AG20443 (cell line): ENCODE measurements around the gene HSP90B1.

Experiments used
- DNase-seq: peaks from one replicate; pipeline ENCODE4 v3.0.0; 2012; ENCODE audit warnings: low spot score, mixed read lengths

Gene HSP90B1

GRCh38 chr12:103930034-103930786 is at the start of gene HSP90B1:
HSP90B1 (plus strand) TSS chr12:103930410; CDS start chr12:103930516, 106 bp downstream.
- peak; percentile 99 for DNase-seq

GRCh38 chr12:103881261-103881660 is 48.9 kb upstream of the HSP90B1 start:
- no peak for DNase-seq

GRCh38 chr12:103882861-103883596 is 47.2 kb upstream of the HSP90B1 start:
- no peak for DNase-seq

GRCh38 chr12:103883908-103884307 is 46.3 kb upstream of the HSP90B1 start:
- DNase-seq: no peak

- DNase-seq: peak; percentile 74
These were observed 45.9 kb upstream of the HSP90B1 start for GRCh38 chr12:103884316-103884715.

GRCh38 chr12:103886195-103886797 is 43.9 kb upstream of the HSP90B1 start:
- no peak for DNase-seq

- no peak for DNase-seq
These were observed 42.5 kb upstream of the HSP90B1 start for GRCh38 chr12:103887738-103888137.

- no peak for DNase-seq
These were observed 32.9 kb upstream of the HSP90B1 start for GRCh38 chr12:103897316-103897715.

- no peak for DNase-seq
These were observed 28.6 kb upstream of the HSP90B1 start for GRCh38 chr12:103901518-103902173.

- no peak for DNase-seq
These were observed 26.2 kb upstream of the HSP90B1 start for GRCh38 chr12:103903993-103904392.

- no peak for DNase-seq
These were observed 24.4 kb upstream of the HSP90B1 start for GRCh38 chr12:103905730-103906349.

- no peak for DNase-seq
These were observed 22.0 kb upstream of the HSP90B1 start for GRCh38 chr12:103908246-103908541.

- DNase-seq: peak; percentile 75
These were observed 21.3 kb upstream of the HSP90B1 start for GRCh38 chr12:103908877-103909276.

- peak; percentile 53 for DNase-seq
These were observed 20.4 kb upstream of the HSP90B1 start for GRCh38 chr12:103909811-103910210.

- DNase-seq: no peak
These were observed 18.1 kb upstream of the HSP90B1 start for GRCh38 chr12:103912069-103912468.

GRCh38 chr12:103913100-103913499 is 17.1 kb upstream of the HSP90B1 start:
- no peak for DNase-seq

GRCh38 chr12:103915306-103915705 is 14.9 kb upstream of the HSP90B1 start:
- no peak for DNase-seq

- no peak for DNase-seq
These were observed 12.3 kb upstream of the HSP90B1 start for GRCh38 chr12:103917873-103918272.

GRCh38 chr12:103924761-103925641 is 5.2 kb upstream of the HSP90B1 start:
- peak; percentile 22 for DNase-seq

- no peak for DNase-seq
These were observed 1.5 kb upstream of the HSP90B1 start for GRCh38 chr12:103928682-103929045.
